ENCODE results near the gene WDR86.

WDR86 gene

GRCh38 chr7:151398446-151399304 is 11.2 kb downstream of the WDR86 start:
- no peaks in the 10 kb centered on the region for H3K9me3 ChIP-seq (ENCODE audit: control insufficient read depth, low read length)
- TF ChIP-seq, protein P1, sequence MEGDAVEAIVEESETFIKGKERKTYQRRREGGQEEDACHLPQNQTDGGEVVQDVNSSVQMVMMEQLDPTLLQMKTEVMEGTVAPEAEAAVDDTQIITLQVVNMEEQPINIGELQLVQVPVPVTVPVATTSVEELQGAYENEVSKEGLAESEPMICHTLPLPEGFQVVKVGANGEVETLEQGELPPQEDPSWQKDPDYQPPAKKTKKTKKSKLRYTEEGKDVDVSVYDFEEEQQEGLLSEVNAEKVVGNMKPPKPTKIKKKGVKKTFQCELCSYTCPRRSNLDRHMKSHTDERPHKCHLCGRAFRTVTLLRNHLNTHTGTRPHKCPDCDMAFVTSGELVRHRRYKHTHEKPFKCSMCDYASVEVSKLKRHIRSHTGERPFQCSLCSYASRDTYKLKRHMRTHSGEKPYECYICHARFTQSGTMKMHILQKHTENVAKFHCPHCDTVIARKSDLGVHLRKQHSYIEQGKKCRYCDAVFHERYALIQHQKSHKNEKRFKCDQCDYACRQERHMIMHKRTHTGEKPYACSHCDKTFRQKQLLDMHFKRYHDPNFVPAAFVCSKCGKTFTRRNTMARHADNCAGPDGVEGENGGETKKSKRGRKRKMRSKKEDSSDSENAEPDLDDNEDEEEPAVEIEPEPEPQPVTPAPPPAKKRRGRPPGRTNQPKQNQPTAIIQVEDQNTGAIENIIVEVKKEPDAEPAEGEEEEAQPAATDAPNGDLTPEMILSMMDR (IDR thresholded peaks at IDR 0.05): no peak
- no peaks in the 10 kb centered on the region for H3K36me3 ChIP-seq (ENCODE audit: control insufficient read depth, insufficient read depth, low read length)

GRCh38 chr7:151397026-151397425 is 12.8 kb downstream of the WDR86 start:
- H3K36me3 ChIP-seq (ENCODE audit: control insufficient read depth, insufficient read depth, low read length): no peaks in the 10 kb centered on the region
- H3K4me1 ChIP-seq: peaks cover 38% of the 10 kb centered on the region
- H3K9ac ChIP-seq: no peak overlapping the region

More at GRCh38 chr7:151398446-151399304, 11.2 kb downstream of the WDR86 start:
- Histone ChIP-seq H3K27me3 (ENCODE audit: control insufficient read depth, insufficient read depth, low read length) (no peaks in the 10 kb centered on the region), H3K4me1 (peaks cover 43% of the 10 kb centered on the region), H2AFZ (no peak overlapping the region), H3K4me2 (ENCODE audit: low read length) (no peak overlapping the region), H3K9ac (no peak overlapping the region), H3K4me3 (ENCODE audit: low read depth, low read length) (no peak overlapping the region), H3K79me2 (peaks cover 38% of the 10 kb centered on the region), H3K27ac (no peak overlapping the region)

GRCh38 chr7:151396328-151396970 is 13.4 kb downstream of the WDR86 start:
- H3K4me1 ChIP-seq: peaks cover 38% of the 10 kb centered on the region
- no peak overlapping the region for H2AFZ ChIP-seq
- H3K9ac ChIP-seq: no peak overlapping the region
- TF ChIP-seq, protein P1 (IDR thresholded peaks at IDR 0.05): no peak
- no peaks in the 10 kb centered on the region for H3K9me3 ChIP-seq (ENCODE audit: control insufficient read depth, low read length)
- no peak overlapping the region for H3K27ac ChIP-seq
- no peak overlapping the region for H3K4me3 ChIP-seq (ENCODE audit: low read depth, low read length)
- no peak overlapping the region for H3K4me2 ChIP-seq (ENCODE audit: low read length)
- peaks cover 41% of the 10 kb centered on the region for H3K79me2 ChIP-seq
- no peaks in the 10 kb centered on the region for H3K27me3 ChIP-seq (ENCODE audit: control insufficient read depth, insufficient read depth, low read length)
- H3K36me3 ChIP-seq (ENCODE audit: control insufficient read depth, insufficient read depth, low read length): no peaks in the 10 kb centered on the region

More at GRCh38 chr7:151397026-151397425, 12.8 kb downstream of the WDR86 start:
- H3K9me3 ChIP-seq (ENCODE audit: control insufficient read depth, low read length): no peaks in the 10 kb centered on the region
- H3K4me3 ChIP-seq (ENCODE audit: low read depth, low read length): no peak overlapping the region
- H3K27me3 ChIP-seq (ENCODE audit: control insufficient read depth, insufficient read depth, low read length): no peaks in the 10 kb centered on the region
- H3K79me2 ChIP-seq: peaks cover 41% of the 10 kb centered on the region
- TF ChIP-seq, protein P1 (IDR thresholded peaks at IDR 0.05): no peak
- no peak overlapping the region for H3K4me2 ChIP-seq (ENCODE audit: low read length)
- H3K27ac ChIP-seq: no peak overlapping the region
- no peak overlapping the region for H2AFZ ChIP-seq

DNA sequence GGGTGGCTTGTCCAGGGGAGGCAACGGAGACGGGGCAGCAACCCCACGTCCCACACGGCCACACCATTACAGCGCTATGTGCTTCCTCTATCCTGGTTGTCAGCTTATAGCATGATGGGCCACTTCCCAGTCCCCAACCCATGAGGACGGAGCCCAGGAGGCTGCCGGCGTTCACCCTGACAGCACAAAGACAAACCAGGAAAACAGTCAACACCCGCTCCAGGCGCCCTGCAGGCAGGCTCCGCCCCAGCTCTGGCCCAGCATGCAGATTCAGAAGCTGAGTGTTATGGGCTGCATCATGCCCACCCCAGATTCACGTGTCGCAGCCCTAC is 14.8 kb downstream of the WDR86 start:
- Histone ChIP-seq H3K4me1 (peaks cover 23% of the 10 kb centered on the region), H2AFZ (no peak overlapping the region), H3K27me3 (ENCODE audit: control insufficient read depth, insufficient read depth, low read length) (no peaks in the 10 kb centered on the region), H3K9me3 (ENCODE audit: control insufficient read depth, low read length) (no peaks in the 10 kb centered on the region), H3K4me3 (ENCODE audit: low read depth, low read length) (no peak overlapping the region), H3K36me3 (ENCODE audit: control insufficient read depth, insufficient read depth, low read length) (no peaks in the 10 kb centered on the region), H3K79me2 (peaks cover 41% of the 10 kb centered on the region), H3K9ac (no peak overlapping the region), H3K27ac (no peak overlapping the region), H3K4me2 (ENCODE audit: low read length) (no peak overlapping the region)
- TF ChIP-seq, protein P1 (IDR thresholded peaks at IDR 0.05): no peak

All from parathyroid adenoma (tissue), 2 donors.